Stimulated activated CD4-positive, alpha-beta T cell treated with anti-CD3 and anti-CD28 coated beads, Interleukin-2, amount 100 ng/mL, for 24 hours (primary cell): ENCODE data around the gene PEX16.

ENCODE experiments used
- DNase-seq, 2 donors: peaks; one replicate each; pipeline ENCODE4 v3.0.0-alpha.2; 2020

The PEX16 gene

GRCh38 chr11:45930951-45931570, 13.4 kb upstream of the PEX16 start:
- DNase-seq, result no peak

GRCh38 chr11:45930031-45930794, 12.5 kb upstream of the PEX16 start:
- DNase-seq, result no peak

- DNase-seq, result no peak
These were observed 11.9 kb upstream of the PEX16 start for GRCh38 chr11:45929486-45930030.

GRCh38 chr11:45928535-45929215, 11.0 kb upstream of the PEX16 start:
- DNase-seq, result no peak

- no peak for DNase-seq
These were observed 10.2 kb upstream of the PEX16 start for GRCh38 chr11:45927684-45928413.

- DNase-seq, result no peak
These were observed 9.6 kb upstream of the PEX16 start for GRCh38 chr11:45927332-45927683.

- no peak for DNase-seq
These were observed 9.1 kb upstream of the PEX16 start for GRCh38 chr11:45926536-45927331.

GRCh38 chr11:45926001-45926401, 8.3 kb upstream of the PEX16 start:
- DNase-seq, result no peak

GRCh38 chr11:45925550-45925949, 7.9 kb upstream of the PEX16 start:
- no peak for DNase-seq

- no peak for DNase-seq
These were observed 7.2 kb upstream of the PEX16 start for GRCh38 chr11:45924927-45925326.

- DNase-seq, result no peak
These were observed 6.6 kb upstream of the PEX16 start for GRCh38 chr11:45924036-45924915.

- DNase-seq, result no peak
These were observed 4.9 kb upstream of the PEX16 start, which contains the start of gene LARGE2 for GRCh38 chr11:45922425-45923082. TSS of gene LARGE2 (plus strand) at chr11:45922656. CDS start at chr11:45922883, 227 bp downstream.

- no peak for DNase-seq
These were observed 4.1 kb upstream of the PEX16 start for GRCh38 chr11:45921561-45922424.

GRCh38 chr11:45920531-45921477, 3.1 kb upstream of the PEX16 start:
- DNase-seq, result no peak

- DNase-seq, result no peak
These were observed 2.3 kb upstream of the PEX16 start for GRCh38 chr11:45919806-45920530.

- DNase-seq, result no peak
These were observed 1.4 kb upstream of the PEX16 start for GRCh38 chr11:45918962-45919675.
